GM12878 (cell line): Measurements from ENCODE around the gene LRBA. TPM values are rescaled to one million over a fixed set of nuclear protein-coding genes. Genes with fewer than 3 reads are reported as not detected.

Experiments
- ATAC-seq: fragments of 200-7000 bp; cut with Tn5 transposase; 3 replicates; pipeline ENCODE4 v1.9.1; 2020; ENCODE audit warnings: mild to moderate bottlenecking, moderate library complexity
- BruUV-seq: library from RNA; stranded (reverse); fragments of 400-500 nt; replicated peaks from 2 replicates; lab custom pipeline; 2021; lab: Mats Ljungman, UMichigan
- CTCF ChIA-PET: fragments of 300-600 bp; sonication (Branson Sonifier 250); formaldehyde crosslinking; extraction: SDS; loops from one replicate; lab custom pipeline; 2021; ENCODE audit warnings: inconsistent platforms; lab: Yijun Ruan, JAX
- POLR2A ChIA-PET: fragments of 350-600 bp; formaldehyde crosslinking; extraction: SDS; loops from one replicate; lab custom pipeline; 2021; ENCODE audit warnings: inconsistent platforms; lab: Charles Lee
- RAD21 ChIA-PET: fragments of 300-600 bp; sonication (Branson Sonifier 250); formaldehyde crosslinking; loops from one replicate; lab custom pipeline; 2023; ENCODE audit warnings: antibody characterized with exemption; ENCODE audit not compliant: unreplicated experiment; lab: Charles Lee
- SMC1A ChIA-PET: fragments of 300-600 bp; sonication (Branson Sonifier 250); formaldehyde crosslinking; loops from one replicate; lab custom pipeline; 2023; ENCODE audit not compliant: unreplicated experiment, uncharacterized antibody; lab: Charles Lee
- DNase-seq: peaks from one replicate; pipeline ENCODE4 v3.0.0-alpha.2; 2011; ENCODE audit warnings: low read depth, low spot score
- FAIRE-seq: peaks from 3 replicates; lab custom pipeline; 2011; peaks lifted over from hg19 to GRCh38; lab: Jason Lieb, UNC
- H2AFZ ChIP-seq: 2 replicates; pipeline ENCODE4 v1.6.0; 2011; ENCODE audit warnings: low read depth, low read length, control low read depth; ENCODE audit not compliant: control insufficient read depth
- H3K27ac ChIP-seq: 2 replicates; pipeline ENCODE4 v1.5.1; 2011; ENCODE audit warnings: control low read depth; ENCODE audit not compliant: control insufficient read depth, insufficient read depth
- H3K27me3 ChIP-seq, 2 experiments: replicated peaks in 1 of 2; 2 replicates each; pipeline versions ENCODE4 v1.6.0 to v1.6.1; 2011; ENCODE audit warnings: low read length in 1 of 2; ENCODE audit not compliant: control insufficient read depth in 2 of 2, insufficient read depth in 2 of 2
- H3K36me3 ChIP-seq, 2 experiments: 2 replicates each; pipeline ENCODE4 v1.5.1; 2011; ENCODE audit warnings: low read length in 1 of 2; ENCODE audit not compliant: control insufficient read depth in 2 of 2, insufficient read depth in 2 of 2
- H3K4me1 ChIP-seq: 2 replicates; pipeline ENCODE4 v1.6.1; 2011; ENCODE audit warnings: mild to moderate bottlenecking, low read length, moderate library complexity, mixed read lengths; ENCODE audit not compliant: control insufficient read depth, insufficient read depth
- H3K4me2 ChIP-seq: 2 replicates; pipeline ENCODE4 v1.6.0; 2011; ENCODE audit warnings: control low read depth; ENCODE audit not compliant: control insufficient read depth, insufficient read depth
- H3K4me3 ChIP-seq: fragments of 200-600 bp; sonication (generic); 2 replicates; pipeline ENCODE4 v1.5.1; 2016
- H3K79me2 ChIP-seq: 2 replicates; pipeline ENCODE4 v1.6.0; 2011; ENCODE audit warnings: low read length; ENCODE audit not compliant: control insufficient read depth, insufficient read depth
- H3K9ac ChIP-seq: 2 replicates; pipeline ENCODE4 v1.8.0; 2011; ENCODE audit warnings: low read length, control low read depth, mixed read lengths; ENCODE audit not compliant: control insufficient read depth, insufficient read depth
- H3K9me3 ChIP-seq: replicated peaks from 3 replicates; pipeline ENCODE4 v1.5.1; 2011; ENCODE audit warnings: mild to moderate bottlenecking, low read length; ENCODE audit not compliant: control insufficient read depth, insufficient read depth
- H4K20me1 ChIP-seq: 2 replicates; pipeline ENCODE4 v1.6.0; 2011; ENCODE audit not compliant: control insufficient read depth, insufficient read depth
- BCLAF1 ChIP-seq: fragments of 450-650 bp; IDR thresholded peaks from 2 replicates; pipeline ENCODE4 v1.6.1; 2017; ENCODE audit warnings: antibody characterized with exemption, mild to moderate bottlenecking, moderate library complexity
- BHLHE40 ChIP-seq, 2 experiments: fragments of 450-650 bp in 1 of 2; IDR thresholded peaks; 2 replicates each; pipeline ENCODE4 v1.6.1; 2011 to 2017; ENCODE audit warnings: low read depth in 2 of 2, borderline replicate concordance in 1 of 2, improper control_type of control experiment in 1 of 2, low read length in 1 of 2, mild to moderate bottlenecking in 1 of 2
- BMI1 ChIP-seq: fragments of 450-650 bp; IDR thresholded peaks from 2 replicates; pipeline ENCODE4 v1.6.1; 2016; ENCODE audit warnings: mild to moderate bottlenecking, moderate library complexity, borderline replicate concordance
- CBX3 ChIP-seq: fragments of 200-600 bp; sonication (generic); IDR thresholded peaks from 2 replicates; pipeline ENCODE4 v1.6.1; 2016; ENCODE audit warnings: low read depth, borderline replicate concordance
- CREM ChIP-seq: IDR thresholded peaks from 2 replicates; pipeline ENCODE4 v1.6.1; 2014; ENCODE audit warnings: antibody characterized with exemption, low read depth
- HCFC1 ChIP-seq: fragments of 150-350 bp; IDR thresholded peaks from 2 replicates; pipeline ENCODE4 v1.6.1; 2014; ENCODE audit warnings: low read length
- HDGF ChIP-seq: fragments of 450-650 bp; IDR thresholded peaks from 2 replicates; pipeline ENCODE4 v1.6.1; 2016; ENCODE audit warnings: antibody characterized with exemption
- NFYB ChIP-seq: IDR thresholded peaks from 2 replicates; pipeline ENCODE4 v1.6.1; 2011; ENCODE audit warnings: low read depth, mild to moderate bottlenecking, low read length, improper control_type of control experiment, moderate library complexity; ENCODE audit not compliant: insufficient read depth
- PML ChIP-seq: IDR thresholded peaks from 2 replicates; pipeline ENCODE4 v1.6.1; 2012; ENCODE audit warnings: low read length, inconsistent platforms
- POU2F2 ChIP-seq: IDR thresholded peaks from 3 replicates; pipeline ENCODE4 v1.6.1; 2011; ENCODE audit warnings: low read depth, mild to moderate bottlenecking, low read length, borderline replicate concordance
- RAD21 ChIP-seq: IDR thresholded peaks from 2 replicates; pipeline ENCODE4 v1.6.1; 2011; ENCODE audit warnings: mild to moderate bottlenecking, low read depth, low read length, moderate library complexity; ENCODE audit not compliant: insufficient read depth
- SIX5 ChIP-seq: IDR thresholded peaks from 2 replicates; pipeline ENCODE4 v1.6.1; 2011; ENCODE audit warnings: mild to moderate bottlenecking, low read depth, low read length, moderate library complexity; ENCODE audit not compliant: severe bottlenecking
- SMAD5 ChIP-seq: IDR thresholded peaks from 2 replicates; pipeline ENCODE4 v1.6.1; 2016; ENCODE audit warnings: antibody characterized with exemption, low read depth
- SMC3 ChIP-seq: IDR thresholded peaks from 2 replicates; pipeline ENCODE4 v1.6.1; 2011; ENCODE audit warnings: low read length, improper control_type of control experiment, borderline replicate concordance
- SP1 ChIP-seq: IDR thresholded peaks from one replicate; pipeline ENCODE4 v1.6.1; 2011; ENCODE audit warnings: low read depth, low read length
- YBX1 ChIP-seq: fragments of 450-650 bp; IDR thresholded peaks from 2 replicates; pipeline ENCODE4 v1.6.1; 2016; ENCODE audit warnings: antibody characterized with exemption
- ZBTB40 ChIP-seq: fragments of 450-650 bp; IDR thresholded peaks from 2 replicates; pipeline ENCODE4 v1.6.1; 2016; ENCODE audit warnings: mild to moderate bottlenecking, moderate library complexity, borderline replicate concordance
- ZNF274 ChIP-seq: IDR thresholded peaks from one replicate; pipeline ENCODE4 v1.8.0; 2011; ENCODE audit not compliant: insufficient read length, insufficient read depth
- ZNF622 ChIP-seq: fragments of 450-650 bp; IDR thresholded peaks from 2 replicates; pipeline ENCODE4 v1.6.1; 2017; ENCODE audit warnings: mild to moderate bottlenecking, inconsistent platforms
- WGBS: methylation state at CpG from one replicate; pipeline ENCODE4 v1.1.6; 2016; ENCODE audit warnings: low lambda C conversion rate; ENCODE audit not compliant: insufficient replicate concordance, insufficient coverage; ENCODE audit errors: missing lambda C conversion rate; 5-methylcytosine and 5-hydroxymethylcytosine counted together
- in situ Hi-C: fragments of 300-500 bp; cut with MboI; formaldehyde crosslinking; loops from 9 replicates; pipeline ENCODE4 v1.14.3; 2018; ENCODE audit warnings: mixed read lengths
- intact Hi-C: fragments of 100-400 bp; cut with micrococcal nuclease; formaldehyde crosslinking; loops from one replicate; pipeline ENCODE4 v1.14.2; 2022; ENCODE audit not compliant: unreplicated experiment
- polyA plus RNA-seq, 11 experiments: library from polyadenylated mRNA; depleted of rRNA in 4 of 11; unstranded in 6 of 11; stranded (reverse) in 5 of 11; fragments of >200 nt; fragmentation: Nextera tagmentation in 4 of 11; fragmentation: Illumina TruSeq in 1 of 11; extraction: Ambion mirVana in 4 of 11; extraction: Trizol in 1 of 11; gene quantifications; 1 replicate in 1 of 11; 2 replicates in 10 of 11; pipeline versions ENCODE4 v1.2.1 to v1.2.3, GENCODE V29; 2011 to 2016; ENCODE audit warnings: inconsistent platforms in 2 of 11, missing spikeins in 2 of 11, low read depth in 1 of 11
- total RNA-seq, 4 experiments: library from RNA; depleted of rRNA in 3 of 4; stranded (reverse); fragments of >200 nt in 3 of 4; fragmentation: Illumina TruSeq in 1 of 4; extraction: Trizol in 1 of 4; gene quantifications; 2 replicates each; pipeline versions ENCODE4 v1.2.1 to v1.2.3, GENCODE V29; 2013 to 2021

Gene LRBA
- total and polyA plus RNA-seq, 10 of the 15 experiments (the other 5 are each of a cell fraction or from before 2014, with no cell fraction given), result 20.3 to 93.4 (median 55.0) TPM

GRCh38 chr4:150336676-150337412, 678.2 kb downstream of the LRBA start:
- Histone ChIP-seq H3K4me3 (no peak overlapping the region), H3K36me3 (no peaks in the 10 kb centered on the region), H3K4me1 (no peaks in the 10 kb centered on the region), H3K9ac (no peak overlapping the region), H3K27me3 (no peaks in the 10 kb centered on the region), H3K9me3 (no peaks in the 10 kb centered on the region; the same call in 2 of the 3 replicates), H3K4me2 (no peak overlapping the region), H3K27ac (no peak overlapping the region), H4K20me1 (no peaks in the 10 kb centered on the region), H2AFZ (no peak overlapping the region), H3K79me2 (no peaks in the 10 kb centered on the region)
- ATAC-seq (no peak), DNase-seq (no peak), FAIRE-seq (no peak)
- POLR2A ChIA-PET, result interaction anchor here (1.4 kb wide), 1 partner anchor 12 kb away, joined by 3 read pairs; no protein-coding TSS in a partner anchor
- intact Hi-C loops, result no loop called here
- in situ Hi-C loops, result no loop called here
- RAD21 ChIA-PET, result no interaction called here
- BruUV-seq, result no TSS peak
- SMC1A ChIA-PET, result no interaction called here
- WGBS, result 86% methylated on average over 5 of the region's 5 CpGs
- CTCF ChIA-PET, result no interaction called here
- TF ChIP-seq HCFC1, result no peak
- no peak for TF ChIP-seq SMC3
- TF ChIP-seq BCLAF1, result no peak
- TF ChIP-seq BMI1, result no peak
- no peak for TF ChIP-seq POU2F2
- no peak for TF ChIP-seq PML
- TF ChIP-seq HDGF, result no peak
- no peak for TF ChIP-seq CREM
- no peak for TF ChIP-seq YBX1
- no peak for TF ChIP-seq SIX5
- TF ChIP-seq ZNF622, result no peak
- no peak for TF ChIP-seq SMAD5
- TF ChIP-seq CBX3, result no peak
- no peak for TF ChIP-seq ZNF274
- TF ChIP-seq NFYB, result no peak
- no peak for TF ChIP-seq ZBTB40
- no peak for TF ChIP-seq SP1
- no peak for TF ChIP-seq BHLHE40 (IDR thresholded peaks at IDR 0.05; ENCODE audit: borderline replicate concordance in 1 of 2, low read depth in 2 of 2, low read length in 1 of 2)
- TF ChIP-seq RAD21, result no peak
